CD4-positive, alpha-beta T cell treated with Interleukin-6 at 100 ng/mL for 8 hours (primary cell): ENCODE measurements around the gene PLA2G7.
"Not testable (repeated sequence)": the region's sequence is repeated elsewhere in the genome, so short reads cannot be mapped to it uniquely, and the experiment has no call there.

Experiments
- DNase-seq: peaks from one replicate; pipeline ENCODE4 v3.0.0-alpha.2; 2020; ENCODE audit warnings: mixed read lengths, low spot score

Gene PLA2G7

DNA sequence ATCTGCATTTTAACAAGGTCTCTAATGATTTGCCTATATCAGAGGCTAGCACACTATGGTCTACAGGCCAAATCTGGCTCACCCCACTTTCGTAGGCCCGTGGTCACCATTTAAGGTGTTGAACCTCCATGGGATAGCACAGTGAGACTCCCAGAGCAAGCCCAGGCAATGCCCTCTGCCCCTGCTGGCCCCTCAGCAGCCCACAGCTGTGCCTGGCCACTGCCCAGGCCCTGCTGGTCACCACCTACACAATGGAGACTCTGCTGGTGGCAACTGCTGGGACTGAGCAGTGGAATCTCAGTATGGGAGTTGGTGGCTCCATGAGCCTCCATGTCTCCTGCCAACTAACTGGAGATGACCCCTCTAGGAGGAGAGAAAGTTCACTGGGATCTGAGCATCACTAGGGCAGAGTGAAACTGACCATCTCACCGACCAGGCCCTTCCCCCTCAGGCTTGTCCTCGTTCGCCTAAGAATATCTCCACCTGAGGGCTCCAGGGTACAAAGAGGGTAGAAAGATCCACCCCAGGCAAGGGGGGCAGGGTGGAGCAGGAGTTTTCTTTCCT lies 13.8 kb upstream of the PLA2G7 start:
- no peak for DNase-seq

DNA sequence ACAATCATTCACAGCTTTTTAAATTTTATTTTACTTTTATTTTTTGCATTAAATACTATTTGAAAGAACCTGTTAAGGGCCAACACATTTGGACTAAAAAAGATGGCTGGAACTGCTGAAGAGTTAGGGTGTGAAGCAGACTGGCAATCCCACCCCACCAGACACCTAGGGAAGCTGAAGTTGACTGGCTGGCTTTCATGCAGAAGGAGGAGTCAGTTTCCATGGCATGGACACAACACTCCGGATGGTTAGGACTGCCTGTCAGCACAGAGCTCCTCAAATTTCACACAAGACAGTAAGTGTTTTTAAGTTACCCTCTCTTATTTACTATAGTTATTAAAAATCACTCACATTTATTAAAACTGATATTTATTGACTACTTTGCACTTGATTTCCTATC lies 11.5 kb upstream of the PLA2G7 start, which contains the start of gene ANKRD66:
Gene ANKRD66, plus strand, starts transcription at position 238 of the 400 bp plus-strand sequence. CDS start 5,016 bp downstream, outside the sequence.
- no peak for DNase-seq

- no peak for DNase-seq
These were observed 10.8 kb upstream of the PLA2G7 start for GRCh38 chr6:46745973-46746372.

GRCh38 chr6:46744159-46744725 lies 9.1 kb upstream of the PLA2G7 start:
- not testable (repeated sequence) for DNase-seq

- DNase-seq = no peak
These were observed 8.4 kb upstream of the PLA2G7 start for GRCh38 chr6:46743425-46744158.

DNA sequence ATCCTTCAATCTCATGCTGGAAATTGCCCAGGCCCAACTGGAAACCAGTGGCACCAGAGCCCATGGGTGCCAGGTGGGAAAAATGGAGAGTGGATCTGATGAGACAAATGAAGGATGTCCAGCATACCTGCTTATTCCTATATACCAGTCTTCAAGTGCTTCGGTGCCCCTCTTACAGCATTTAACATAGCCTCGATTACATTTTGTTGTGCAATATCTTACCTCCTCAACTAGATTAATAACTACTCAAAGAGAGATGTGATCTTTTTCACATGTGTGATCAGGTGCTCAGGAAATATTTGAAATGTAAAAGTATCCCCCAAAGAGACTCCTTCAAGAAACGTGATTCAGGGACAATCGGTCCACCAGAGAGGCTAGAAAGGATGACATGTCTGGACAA lies 6.7 kb upstream of the PLA2G7 start:
- no peak for DNase-seq

DNA sequence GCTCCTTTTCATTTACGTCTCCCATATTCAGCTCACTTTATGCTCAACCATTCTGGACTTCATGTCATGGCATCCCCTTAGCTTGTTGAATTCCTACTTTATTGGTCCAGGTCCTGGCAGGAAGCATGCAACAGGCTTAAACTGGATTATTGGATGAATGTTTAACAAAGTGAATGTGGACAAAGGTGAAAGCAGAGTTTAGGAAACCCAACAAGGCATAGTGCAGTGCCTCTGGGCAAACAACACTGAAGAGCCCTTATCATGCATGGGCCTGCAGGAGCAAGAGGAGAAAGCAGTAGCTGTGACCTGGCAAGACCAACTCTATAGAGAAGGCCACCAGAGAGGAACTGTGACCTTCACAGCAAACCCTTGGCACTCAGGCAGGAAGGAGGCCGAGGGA lies 6.3 kb upstream of the PLA2G7 start:
- no peak for DNase-seq

- DNase-seq = no peak
These were observed 1.7 kb upstream of the PLA2G7 start for GRCh38 chr6:46736906-46737305.

- DNase-seq = no peak
These were observed 501 bp upstream of the PLA2G7 start for GRCh38 chr6:46735720-46736031.

DNA sequence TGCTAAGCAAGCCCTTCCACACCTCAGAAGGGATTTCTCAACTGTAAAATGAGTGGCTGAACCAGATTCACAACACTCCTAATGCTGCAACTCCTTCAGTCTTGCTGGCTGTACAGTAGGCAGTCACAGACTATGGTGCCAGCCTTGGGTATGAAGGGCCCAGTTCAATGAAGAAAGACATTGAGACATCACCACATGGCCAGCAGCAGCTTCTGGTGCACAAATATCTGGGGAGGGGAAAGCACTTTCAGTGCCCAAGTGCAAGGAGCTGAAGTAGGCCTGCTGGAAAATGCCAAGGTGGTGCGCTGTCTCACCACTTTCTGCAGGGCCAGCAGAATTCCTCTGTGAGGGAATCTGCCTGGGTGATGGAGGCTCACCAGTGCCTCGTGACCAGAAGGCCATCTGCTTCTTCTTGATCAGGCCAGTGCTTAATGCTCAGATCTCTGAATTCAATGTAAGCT lies 1.8 kb downstream of the PLA2G7 start:
- DNase-seq = no peak

- DNase-seq = no peak
These were observed 4.2 kb downstream of the PLA2G7 start for GRCh38 chr6:46730921-46731461.

- no peak for DNase-seq
These were observed 5.3 kb downstream of the PLA2G7 start for GRCh38 chr6:46729787-46730326.

DNA sequence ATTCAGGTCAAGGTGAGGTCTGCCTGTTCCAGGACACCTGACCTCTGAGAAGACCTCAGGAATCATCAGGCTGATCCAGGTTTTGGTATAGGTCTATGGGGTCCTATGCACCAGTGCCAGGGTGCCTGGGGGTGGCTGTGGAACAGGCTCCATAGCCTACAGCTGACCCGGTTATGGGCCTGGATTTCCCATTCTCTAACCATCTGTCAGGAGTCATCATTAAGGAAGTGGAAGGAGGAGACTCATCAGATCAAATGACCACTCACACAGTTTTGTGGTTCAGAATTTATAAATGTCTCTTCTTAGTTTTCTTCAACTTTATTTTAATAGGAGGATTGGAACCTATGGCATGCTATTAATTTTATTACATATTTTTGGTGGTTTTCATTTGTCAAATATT lies 14.8 kb downstream of the PLA2G7 start:
- DNase-seq = no peak

DNA sequence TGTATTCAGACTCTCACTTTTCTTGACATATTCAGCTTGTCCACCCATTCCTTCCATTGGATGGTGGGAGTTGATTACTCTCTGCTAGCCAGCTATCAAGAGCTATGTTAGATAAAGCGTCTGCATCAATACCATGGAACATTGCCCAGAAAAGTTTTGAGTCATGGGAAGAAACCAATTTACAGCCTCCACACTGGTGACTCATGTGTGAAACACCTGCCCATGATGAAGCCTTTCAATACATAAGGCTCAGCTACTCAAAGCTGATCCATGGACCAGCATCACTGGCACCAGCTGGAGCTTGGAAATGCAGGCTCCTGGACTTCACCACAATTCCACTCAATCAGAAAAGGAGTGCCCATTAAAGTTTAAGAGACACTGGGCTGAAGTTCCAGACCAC lies 16.1 kb downstream of the PLA2G7 start:
- DNase-seq = no peak

GRCh38 chr6:46715141-46715540 lies 20.0 kb downstream of the PLA2G7 start:
- no peak for DNase-seq

- no peak for DNase-seq
These were observed 23.7 kb downstream of the PLA2G7 start for GRCh38 chr6:46711491-46711890.

- no peak for DNase-seq
These were observed 28.7 kb downstream of the PLA2G7 start for GRCh38 chr6:46706464-46706863.

DNA sequence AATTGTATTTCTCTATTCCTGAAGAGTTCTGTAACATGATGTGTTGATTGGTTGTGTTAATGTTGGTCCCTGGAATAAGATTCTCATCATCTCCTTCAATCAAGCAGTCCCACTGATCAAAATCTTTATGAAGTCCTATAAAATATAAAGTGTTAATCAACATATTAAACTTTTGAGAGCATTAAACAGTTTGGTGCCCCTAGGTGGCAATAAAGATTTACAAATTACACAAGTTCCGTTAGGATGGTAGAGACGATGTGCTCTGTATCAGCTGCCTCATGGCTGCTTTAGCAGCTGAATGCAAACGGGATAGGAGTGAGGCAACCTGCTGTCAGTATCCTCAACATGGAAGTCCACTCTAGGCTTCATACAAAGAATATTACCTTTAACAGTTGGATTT lies 30.6 kb downstream of the PLA2G7 start:
- DNase-seq = no peak

GRCh38 chr6:46699970-46700369 lies 35.2 kb downstream of the PLA2G7 start:
- no peak for DNase-seq

GRCh38 chr6:46690911-46691451 lies 44.2 kb downstream of the PLA2G7 start:
- DNase-seq = no peak

- no peak for DNase-seq
These were observed 44.9 kb downstream of the PLA2G7 start for GRCh38 chr6:46690141-46690755.

- DNase-seq = no peak
These were observed 45.5 kb downstream of the PLA2G7 start for GRCh38 chr6:46689657-46690056.
